Measurements from ENCODE around the gene LRIG3.

LRIG3 gene

DNA sequence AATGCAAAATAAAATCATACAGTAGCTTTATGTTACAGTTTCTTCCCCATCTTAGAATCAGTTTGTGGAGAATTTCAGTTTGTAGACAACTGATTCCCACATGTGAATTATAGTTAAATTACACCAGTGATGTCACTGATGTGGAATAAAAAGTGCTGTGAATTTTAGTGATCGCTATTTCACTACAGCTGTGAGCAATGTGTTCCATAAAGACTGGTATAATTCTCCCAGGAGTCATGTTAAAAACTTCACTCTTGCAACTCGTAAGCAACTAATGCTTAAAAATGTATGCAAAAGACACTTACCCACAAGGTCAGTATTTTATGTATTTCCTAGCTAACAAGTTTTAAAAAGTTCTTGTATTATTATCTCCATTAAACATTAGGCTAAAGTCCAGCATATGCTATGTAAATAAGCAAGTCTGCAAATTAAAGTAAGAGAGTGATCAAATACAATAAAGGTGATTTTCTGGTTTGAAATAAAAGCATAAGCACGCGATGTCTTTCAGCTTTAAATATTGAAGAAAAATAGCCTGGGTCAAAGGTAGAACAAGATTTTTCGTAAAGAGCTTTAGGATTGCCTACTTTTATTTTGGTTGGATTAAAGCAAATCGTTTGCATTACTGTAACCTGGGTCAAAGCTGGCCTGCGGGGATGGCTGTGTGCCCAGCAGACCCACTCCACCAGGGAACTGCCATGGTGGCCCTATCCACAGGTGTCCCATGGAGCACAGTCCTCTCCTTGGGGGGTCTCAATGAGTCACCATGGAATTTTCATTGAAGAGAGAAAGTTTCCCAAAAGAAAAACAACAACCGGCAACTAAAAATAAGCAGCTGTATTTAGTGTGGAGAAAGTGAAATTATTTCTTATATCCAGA is 12.7 kb upstream of the LRIG3 start:
- DNase-seq = no peak

DNA sequence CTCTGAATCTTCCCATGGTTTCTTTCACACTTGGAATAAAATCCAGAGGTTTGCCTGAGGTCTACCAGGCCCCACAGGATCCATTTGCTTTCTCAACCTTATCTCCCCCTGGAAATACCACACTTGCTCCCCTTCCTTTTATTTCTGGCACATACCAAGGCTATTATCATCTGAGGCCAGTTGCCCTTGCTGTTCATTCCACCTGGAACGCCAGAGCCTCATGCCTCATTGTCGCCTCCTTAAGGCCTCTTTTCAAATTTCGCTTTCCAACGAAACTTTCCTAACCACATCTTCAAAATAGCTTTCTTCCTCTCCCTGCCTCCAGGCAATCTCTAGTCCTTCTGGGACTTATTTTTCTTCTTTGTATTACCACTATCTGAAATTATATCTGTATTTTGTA is 11.2 kb upstream of the LRIG3 start:
- DNase-seq = no peak

DNA sequence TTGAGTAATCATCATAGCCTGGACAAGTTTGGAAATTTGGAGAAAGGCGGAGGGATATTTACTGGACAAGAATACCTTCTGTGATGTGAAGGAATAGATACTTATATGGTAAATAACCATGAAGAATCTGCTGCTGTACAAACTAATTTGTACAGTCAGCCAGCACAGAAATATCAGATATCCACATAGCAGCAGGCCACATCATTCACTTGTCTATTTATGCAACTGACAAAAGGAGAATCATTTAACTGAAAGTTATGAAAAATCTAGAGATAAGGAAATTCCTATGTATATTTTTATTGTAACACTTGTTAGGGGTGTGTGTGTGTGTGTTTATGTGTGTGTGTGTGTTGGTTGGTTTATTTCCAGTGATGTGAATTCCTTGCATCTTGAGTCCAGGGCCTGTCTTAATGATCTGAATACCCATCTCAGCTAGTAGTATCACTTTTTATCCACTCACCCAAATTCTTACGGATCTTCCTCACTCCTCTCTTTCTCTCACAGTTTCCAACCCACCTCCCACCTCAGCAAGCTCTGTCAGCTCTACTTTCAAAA is 10.5 kb upstream of the LRIG3 start:
- DNase-seq = no peak

DNA sequence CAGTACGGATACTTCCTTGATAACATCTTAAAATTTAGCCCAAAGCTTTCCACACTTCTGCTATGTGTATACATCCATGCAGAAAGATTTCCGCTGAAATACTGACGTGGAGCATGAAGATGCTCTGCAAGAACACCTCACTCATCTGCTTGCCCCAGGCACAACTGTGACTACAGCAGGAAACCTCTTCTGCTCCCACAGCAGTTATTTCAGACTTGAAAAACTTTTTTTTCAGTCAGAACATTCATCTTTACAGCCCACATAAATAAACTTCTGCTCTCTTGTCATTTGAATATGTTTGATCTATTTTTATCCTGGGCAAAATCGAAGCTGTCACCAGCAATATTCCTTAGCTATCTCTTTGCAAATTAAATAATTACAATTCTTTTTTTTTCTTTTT is 6.8 kb upstream of the LRIG3 start:
- no peak for DNase-seq

DNA sequence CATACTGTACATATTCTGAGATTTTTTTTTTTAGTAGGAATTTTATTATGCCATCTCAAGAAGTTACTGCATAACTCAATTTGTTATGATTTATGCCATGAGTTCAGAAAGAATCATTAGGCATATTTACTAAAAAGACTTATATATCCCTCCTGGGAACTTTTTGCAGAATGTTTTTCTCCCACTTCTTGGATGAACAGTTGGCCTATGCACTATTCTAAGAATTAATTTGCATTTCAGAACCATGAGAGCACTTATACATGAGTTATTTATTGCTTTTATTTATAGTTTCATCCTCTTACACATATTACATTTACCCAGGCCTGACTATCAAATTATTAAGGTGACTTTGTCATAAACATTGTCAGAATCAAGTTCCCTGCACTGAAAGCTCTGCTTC is 6.3 kb upstream of the LRIG3 start:
- DNase-seq = no peak

DNA sequence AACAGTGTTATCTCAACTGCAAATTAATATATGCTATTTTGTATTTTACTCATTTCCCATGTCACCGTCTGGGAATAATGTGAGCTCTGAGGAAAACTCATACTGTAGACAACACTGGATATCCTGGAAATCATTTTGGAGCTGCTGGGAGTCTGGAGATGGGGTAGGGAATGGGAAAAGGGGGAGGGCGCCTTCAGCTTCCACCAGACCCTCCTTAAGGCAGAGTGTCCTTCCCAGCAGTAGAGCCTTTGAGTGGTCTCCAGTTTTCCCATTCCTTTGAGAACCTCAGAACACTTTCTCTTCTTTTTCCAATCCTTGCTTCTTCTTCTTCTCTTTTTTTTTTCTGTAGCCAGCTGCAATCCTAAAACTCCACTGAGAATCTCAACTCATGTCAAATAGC is 5.4 kb upstream of the LRIG3 start:
- DNase-seq = no peak

DNA sequence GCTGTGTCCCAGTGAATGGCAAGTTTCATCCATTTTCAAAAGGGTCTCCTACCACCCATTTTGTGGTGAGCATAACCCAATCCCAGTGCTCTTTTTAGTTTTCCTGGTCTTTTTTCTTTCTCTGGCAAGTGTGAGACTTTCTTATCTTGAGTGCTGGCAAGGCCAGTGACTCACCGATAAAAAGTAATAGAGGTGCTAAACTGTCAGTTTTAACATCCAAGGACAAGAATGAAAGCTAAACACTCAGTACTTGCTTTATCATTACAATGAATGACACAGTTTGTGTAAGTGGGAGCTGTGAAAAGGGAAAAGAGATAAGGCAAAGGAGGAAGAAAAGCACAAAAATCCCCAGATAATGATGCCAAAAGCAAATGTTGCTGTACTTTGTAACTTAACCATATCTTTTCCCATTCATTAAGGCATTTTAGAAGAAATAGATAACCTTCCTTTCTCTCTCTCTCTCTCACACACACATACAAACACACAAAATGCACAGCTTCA is 4.9 kb upstream of the LRIG3 start:
- no peak for DNase-seq

DNA sequence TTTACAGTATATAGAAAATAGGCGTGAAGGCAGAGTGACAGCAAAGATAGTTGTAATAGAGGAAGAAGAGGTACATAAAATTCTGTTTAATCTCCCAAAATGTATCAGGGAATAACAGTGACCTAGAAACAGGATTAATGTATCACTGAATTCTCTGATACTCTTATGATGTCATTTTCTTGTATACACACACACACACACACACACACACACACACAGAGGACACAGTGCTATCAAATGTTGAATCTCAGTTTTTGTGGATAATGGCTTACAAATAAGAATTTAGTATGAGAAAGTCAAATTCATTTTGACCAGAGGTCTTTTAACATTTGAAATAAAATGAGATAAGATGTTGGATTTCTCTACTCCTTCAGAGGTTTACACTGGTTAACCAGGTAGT is 4.3 kb upstream of the LRIG3 start:
- no peak for DNase-seq

DNA sequence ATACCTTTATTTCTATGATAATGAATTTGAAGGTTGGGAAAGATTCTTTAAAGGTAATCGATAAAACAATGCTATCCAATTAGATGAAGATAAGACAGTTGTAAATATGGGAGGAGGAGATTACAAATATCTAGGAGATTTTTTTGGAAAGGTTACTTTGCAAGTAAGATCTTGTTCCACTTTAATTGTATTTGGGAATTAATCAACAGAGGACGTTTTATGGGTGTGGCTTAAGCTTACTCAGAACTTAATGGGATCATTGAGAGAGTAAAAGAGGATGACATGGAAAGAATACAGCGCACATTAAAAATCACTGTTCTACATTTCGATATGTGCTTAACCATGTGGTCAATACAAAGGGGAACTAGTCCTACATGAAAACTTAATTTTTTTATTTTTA is 3.5 kb upstream of the LRIG3 start:
- no peak for DNase-seq

DNA sequence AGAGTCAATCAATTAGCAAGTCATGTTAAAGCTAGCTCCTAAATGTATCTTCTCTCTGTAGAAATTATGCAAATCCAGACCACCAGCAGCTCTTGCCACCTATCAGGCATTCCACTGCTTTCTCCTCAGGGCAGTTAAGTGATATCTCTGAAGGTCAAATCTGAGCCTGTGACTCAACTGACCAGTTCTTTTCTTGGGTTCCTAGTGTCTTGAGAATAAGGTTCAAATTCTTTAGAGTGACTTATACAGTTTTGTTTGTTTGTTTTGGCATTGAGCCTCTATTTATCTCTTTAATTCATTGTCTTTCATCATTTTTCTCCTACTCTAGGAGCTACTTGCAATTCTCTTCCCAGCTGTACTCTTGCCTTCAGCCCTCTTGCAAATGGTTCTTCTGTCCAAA is 2.5 kb upstream of the LRIG3 start:
- DNase-seq = no peak

DNA sequence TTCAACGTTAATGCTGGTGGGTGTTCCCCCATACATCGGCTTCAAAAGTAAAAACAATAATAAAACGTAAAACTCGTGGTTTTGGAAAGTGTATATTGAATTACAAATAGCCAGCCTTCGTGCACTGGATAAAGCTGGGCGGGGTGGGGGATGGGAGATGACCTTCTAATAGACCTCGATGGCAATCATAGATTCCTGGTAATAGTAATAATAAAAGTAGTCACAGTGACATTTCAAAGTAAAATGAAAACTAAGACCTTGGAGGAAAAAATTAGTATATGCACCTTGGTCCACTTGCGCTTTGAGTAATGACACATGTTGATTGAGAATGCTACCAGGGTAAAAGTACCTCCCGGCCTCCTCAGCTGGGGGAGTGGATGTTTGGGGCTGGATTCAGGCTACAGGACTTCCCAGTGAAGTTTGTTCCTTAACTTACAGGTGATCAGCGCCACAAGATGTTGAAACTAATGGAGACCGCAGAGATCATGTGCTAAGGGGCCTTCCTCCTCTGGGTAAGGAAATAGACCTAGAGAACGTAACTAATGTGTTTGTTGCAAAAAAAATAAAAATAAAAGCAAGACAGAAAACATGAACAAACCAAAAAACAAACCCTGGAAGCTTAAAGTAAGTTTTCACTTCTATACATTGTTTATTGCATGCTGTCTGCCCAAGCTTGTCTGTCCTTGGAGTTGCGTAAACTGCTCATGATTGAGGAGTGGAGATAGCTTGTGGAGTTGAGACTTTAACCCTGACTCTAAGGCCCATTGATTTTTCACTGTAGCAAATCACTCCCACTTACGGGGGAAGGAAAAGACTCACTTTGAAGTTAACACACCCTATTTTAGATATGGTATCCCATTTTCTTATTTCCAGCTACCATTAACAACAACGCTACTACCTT is 907 bp upstream of the LRIG3 start:
- DNase-seq = no peak

DNA sequence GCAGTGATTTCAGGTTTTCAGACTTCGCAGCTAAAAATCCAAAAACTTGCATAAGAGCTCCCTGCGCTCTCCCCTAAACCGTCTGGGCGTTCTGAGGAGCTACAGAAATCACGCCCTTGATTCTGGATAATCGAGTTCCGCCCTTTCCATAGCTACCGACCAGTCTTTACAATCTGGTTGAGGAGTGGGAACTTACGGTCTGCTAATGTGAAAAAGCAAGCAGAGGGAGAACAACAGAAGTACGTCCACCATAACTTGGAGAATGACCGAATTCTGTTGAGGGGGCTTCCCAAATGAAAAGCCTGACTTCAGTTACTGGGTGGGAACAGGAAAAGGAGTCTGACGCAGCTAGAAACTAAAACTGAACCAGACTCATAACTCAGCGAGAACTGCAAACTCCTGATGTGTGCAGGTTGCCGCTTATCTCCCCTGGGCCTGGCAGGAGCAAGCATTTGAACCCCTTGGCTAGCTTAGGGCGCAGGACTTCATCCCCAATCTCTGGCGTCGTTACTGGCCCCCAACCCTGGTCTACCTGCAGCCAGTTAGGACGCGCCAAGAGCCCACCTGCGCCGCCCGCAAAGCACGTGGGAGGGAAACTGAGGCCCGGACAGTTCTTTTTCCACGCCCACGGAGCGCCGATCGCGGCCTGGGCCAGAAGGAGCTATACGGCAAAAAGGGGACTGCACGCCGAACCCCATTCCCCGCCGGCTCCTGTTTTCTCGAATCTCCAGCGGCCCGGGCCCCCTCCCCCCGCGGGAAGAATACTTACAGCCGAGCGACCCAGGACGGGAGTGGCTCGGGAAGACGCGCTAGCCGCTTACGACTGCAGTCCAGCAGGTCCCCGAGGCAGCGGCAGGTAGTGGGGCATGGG is 838 bp downstream of the LRIG3 start:
- peak; percentile 50 for DNase-seq

DNA sequence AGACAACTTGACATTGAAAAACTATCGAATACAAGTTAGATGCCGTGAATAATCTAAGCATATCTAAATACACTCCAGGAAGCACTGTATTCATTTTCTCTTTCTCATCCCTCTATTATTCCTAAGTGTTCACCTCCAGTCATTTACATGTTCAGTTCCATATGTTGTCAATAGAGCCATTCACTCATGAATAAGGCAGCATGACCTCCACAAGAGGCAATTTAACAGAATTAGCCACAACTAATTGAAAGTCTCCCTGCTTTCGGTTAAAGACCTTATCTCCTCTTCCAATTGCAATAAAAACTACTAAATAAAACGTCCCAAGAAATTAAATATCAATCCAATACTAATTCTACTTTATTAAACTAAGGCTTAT is 1.8 kb downstream of the LRIG3 start:
- no peak for DNase-seq

DNA sequence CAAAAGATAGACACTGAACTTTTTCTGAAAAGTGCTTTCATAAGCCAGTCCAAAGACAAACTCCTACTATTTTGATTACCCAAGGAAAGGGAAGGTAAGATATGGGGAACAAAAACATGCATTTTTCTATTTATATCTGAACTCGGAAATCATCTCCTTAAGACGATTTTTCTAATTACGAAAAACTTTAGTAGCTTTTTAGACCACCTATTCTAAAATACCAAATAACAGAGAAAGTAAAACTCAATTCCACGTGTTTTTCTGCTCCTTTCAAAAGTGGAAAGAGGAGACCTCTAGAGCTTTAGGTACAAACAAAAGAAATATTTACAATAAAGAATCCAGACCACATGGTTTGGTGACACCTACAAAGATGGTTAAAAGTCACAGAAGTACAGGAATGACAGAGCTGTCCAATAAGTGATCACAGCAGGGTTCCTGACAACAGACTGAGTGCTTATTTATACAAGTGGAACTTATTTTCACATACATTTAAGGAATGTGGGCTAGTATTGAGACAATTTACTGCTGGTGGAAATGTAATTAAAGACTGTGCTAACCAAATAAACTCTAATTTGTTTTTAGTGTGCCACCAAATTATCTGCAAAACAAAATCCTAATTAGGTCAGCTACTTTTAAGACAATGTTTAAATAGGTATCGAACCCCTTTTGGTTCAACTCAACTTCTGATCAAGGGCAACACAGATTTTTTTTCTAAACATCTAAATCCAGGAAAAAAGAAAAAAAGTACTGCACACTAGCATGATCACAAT is 2.4 kb downstream of the LRIG3 start:
- DNase-seq = peak; percentile 24

DNA sequence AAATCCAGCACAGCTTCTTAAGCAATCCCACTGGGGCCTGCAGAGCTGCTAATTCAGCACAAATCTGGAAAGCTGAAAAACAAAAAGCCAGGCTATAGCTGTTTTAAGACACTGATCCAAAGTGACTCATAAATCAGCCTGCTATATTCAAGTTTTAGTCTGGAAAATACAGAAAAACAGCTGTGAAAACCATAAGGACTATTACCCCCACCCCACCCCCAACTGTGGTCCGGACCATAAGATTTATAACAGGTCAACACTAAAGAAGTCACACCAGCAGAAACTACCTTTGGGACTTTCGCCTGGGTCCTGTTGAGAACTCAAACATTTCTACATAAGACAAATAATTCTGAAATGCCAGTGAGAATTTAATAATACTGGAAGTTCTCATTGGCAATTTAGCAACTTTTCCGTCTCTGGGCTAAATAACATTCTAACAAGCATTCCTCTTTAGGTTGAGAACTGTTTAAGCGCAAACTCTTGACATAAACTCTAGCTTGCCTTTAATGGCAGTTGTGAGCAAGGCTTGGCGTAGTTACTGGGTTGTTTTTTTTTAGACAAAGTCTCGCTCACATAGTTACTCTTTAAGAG is 3.3 kb downstream of the LRIG3 start:
- peak; percentile 19 for DNase-seq

DNA sequence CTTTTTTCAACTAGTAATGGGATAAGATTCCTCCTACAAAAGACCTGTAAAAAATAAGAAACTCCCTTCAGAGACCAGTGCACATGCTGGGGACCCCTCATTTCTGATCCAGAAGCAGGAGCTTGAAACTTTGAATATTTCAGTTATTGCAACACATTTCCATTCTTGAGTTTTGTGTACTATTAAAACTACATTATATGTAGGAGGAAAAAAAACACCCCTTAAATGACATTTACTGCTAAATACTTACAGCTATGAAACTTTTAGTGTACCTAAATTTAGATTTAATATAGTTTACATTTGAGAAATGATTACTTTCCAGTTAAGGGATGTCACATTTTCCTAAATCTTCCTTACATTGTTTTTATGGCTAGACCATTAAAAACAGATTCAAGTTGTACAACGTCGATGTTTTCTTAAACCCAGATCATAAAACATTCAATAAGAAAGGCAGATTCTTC is 4.1 kb downstream of the LRIG3 start:
- no peak for DNase-seq

DNA sequence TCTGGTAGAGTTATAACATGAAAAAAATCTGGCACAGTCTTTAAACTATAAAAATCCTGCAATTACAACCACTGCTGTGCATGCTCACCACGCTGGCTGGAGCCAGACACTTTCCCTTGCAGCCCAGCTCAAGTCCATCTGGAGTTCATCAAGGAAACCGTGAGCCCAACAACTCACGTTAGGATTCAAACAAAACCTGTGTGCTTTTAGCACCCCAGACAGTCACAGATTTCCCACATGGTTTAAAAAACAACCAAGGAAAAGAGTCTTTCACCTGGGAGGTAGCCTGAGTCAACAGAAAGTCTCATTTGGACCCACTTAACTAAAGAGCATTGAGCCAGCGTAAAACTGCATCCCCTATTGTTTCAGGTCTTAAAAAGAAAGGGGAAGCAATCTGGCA is 4.7 kb downstream of the LRIG3 start:
- DNase-seq = peak; percentile 20

DNA sequence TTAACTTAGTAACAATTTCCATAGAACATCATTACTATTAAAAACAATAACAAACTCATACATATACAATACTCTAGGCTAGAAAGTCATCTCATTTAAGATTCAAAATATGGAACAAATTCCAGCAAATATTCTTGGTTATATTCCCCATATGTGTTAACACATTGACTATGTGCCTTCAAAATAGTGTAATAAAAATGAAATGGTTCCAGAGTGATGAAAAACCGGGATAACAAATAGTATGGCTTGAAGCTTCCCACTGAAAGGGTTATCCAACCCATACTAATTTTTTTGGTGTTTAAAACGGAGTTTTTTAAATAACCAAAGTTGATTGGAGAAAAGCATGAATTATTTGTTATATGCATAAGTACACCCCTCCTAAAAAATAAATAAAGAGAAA is 5.3 kb downstream of the LRIG3 start:
- no peak for DNase-seq

DNA sequence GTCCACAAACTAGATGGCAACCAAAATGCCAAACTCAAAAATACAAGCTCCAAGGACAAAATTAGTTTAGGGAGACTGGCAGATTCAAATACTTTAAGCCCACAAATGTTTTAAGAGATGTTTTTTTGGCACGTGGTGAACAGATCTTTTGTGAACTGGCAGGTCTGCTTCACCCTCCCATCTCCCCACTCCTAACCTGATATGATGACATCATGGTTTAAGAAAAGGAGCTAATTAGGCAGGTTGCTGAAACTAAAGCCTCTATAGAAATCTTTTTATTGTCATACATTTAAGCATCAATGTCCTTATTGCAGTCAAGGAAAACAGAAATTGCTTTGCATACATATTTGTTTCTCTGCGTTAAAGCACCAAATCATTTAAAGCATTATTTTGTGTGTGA is 5.8 kb downstream of the LRIG3 start:
- no peak for DNase-seq

DNA sequence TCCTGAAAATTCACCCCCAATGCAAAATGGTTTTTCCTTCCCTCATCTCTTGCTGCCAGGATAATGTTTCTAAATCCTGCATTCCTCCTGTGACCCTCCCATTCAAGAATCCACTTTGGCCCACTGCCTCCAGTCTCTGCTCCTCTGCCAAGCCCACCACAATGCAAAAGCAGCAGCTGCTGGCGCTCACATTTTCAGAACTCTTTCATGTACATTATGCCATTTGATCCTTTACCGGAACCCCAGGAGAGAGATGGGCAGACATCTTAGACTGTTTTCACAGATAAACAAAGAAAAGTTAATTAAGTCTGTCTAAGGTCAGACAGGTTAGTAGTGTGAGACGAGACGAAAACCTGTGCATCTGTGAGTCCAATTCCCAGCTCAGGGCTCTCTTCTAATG is 12.9 kb downstream of the LRIG3 start:
- no peak for DNase-seq

DNA sequence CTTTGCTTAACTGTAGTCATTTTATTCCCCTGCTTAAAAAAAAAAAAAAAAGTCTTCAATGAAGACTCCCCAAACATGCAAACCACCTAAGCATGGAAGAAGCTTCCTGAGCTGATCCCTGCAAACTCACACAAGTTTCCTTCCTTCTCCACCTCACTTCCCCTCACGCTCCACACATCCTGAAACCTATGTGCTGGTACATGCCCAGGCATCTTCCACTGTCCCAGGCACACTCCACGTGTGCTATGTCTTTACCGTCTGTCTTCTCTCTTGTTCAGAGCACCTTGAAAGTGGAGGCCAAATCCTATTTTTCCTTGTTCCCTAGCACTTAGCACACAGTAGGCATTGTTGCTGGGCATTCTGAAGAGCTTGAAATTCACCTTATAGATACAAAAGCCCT is 13.4 kb downstream of the LRIG3 start:
- DNase-seq = no peak
